NCI-H146 (cell line): ENCODE measurements around the gene ARMC3.
"Not testable (repeated sequence)": the region's sequence is repeated elsewhere in the genome, so short reads cannot be mapped to it uniquely, and the experiment has no call there.

Experiments used
- DNase-seq: peaks from one replicate; lab custom pipeline; 2025; lab: John Stamatoyannopoulos, UW

ARMC3 gene

DNA sequence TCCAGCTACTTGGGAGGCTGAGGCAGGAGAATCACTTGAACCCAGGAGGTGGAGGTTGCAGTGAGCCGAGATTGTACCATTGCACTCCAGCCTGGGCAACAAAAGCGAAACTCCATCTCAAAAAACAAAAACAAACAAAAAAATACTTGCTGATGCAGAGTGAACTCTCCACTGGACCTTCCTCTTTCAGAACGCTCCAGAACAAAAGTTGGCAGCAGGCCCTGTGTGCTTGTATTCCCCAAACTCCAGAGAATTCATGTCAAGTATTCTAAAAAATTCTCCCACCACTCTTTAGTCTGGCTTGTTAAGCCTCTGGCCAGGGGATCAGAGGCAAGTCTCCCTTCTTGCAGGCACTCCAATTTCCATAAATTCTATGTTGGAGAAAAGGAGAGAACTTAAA lies 144.7 kb downstream of the ARMC3 start:
- DNase-seq: not testable (repeated sequence)

DNA sequence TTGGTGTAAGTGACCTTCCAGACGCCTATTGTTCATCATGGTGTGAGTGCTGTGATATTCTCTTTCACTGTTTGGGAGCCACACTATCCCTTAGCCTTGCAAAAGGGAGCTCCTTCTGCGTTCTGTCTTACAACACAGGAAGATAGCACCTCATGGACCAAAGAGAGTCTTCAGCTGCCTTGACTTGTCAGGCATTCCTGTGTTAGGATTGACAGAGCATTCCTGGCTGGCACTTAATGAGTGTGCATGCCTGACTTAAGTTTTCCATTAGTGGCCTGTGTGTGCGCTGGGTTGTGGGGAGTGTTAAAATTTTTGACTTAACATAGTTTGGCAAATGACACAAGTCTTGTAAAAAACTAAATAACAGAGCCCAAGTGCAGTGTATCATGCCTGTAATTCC lies 145.7 kb downstream of the ARMC3 start:
- DNase-seq: no peak

DNA sequence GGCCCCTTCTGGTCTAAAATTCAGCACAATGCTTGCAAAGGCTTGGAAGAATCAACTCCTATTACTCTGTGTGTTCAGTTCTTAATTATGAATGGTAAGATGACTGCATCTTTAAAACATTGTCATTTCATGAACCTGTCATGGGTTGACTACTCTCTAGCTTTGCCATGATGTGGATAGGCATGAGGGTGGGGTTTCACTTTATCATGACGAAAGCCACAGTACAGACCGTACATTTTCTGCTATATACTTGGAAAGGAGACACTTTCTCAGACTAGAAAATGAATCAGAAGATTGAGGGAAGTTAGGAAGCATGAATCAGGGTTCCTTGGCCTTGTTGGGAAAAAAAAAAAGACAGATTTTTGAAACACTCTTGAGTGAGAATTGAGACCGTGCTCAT lies 147.8 kb downstream of the ARMC3 start:
- no peak for DNase-seq

DNA sequence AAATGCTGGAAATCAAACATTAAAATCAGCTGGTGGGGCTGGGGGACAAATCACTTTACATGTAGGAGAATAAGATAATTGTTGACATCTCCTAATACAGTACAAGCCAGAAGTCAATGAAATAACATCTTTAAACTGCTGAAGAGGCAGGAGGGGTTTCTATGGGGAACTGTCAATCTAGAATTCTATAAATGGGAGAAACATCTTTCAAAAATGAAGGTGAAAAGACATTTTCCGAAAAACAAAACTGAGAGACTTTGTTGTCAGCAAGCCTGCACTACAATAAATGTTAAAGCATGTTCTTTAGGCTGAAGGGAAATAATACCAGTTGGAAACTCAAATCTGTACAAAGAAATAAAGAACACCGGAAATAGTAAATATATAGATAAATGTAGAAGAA lies 150.3 kb downstream of the ARMC3 start:
- no peak for DNase-seq

DNA sequence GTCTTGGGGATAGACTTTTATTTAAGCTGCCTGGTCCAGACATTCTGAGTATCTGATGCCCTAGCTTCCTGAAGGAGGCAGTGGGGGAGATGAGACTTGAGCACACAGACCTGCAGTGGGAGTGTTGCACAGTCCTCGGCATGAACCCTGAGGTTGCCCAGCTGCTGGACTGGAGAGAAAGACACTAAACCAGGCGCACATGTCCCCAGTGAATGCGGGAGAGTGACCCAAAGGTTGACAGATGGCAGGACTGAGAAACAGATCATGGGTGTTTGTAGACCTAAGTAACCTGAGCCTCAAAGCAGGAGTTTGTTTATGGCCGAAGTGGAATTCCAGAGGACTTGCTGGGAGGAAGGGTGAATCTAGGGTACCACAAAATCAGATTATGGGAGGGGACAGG lies 151.8 kb downstream of the ARMC3 start:
- DNase-seq: no peak

DNA sequence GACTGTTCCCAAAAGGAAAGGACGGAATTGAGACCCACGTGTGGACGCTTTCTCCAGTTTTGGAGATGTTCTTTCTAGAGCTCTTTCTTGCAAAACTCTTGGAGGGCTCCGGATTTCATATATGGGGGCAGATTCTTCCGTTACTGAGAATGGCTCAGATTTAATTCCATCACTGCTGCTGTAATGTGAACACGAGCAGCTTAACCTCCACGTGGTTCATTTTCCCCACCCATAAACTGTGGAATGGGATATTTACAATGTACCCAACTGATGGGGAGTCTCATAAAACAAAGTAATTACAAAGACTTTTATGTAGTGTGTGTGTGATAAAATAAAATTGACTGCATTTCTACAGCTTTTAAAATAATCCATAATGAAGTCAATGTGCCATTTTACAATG lies 152.4 kb downstream of the ARMC3 start:
- no peak for DNase-seq

DNA sequence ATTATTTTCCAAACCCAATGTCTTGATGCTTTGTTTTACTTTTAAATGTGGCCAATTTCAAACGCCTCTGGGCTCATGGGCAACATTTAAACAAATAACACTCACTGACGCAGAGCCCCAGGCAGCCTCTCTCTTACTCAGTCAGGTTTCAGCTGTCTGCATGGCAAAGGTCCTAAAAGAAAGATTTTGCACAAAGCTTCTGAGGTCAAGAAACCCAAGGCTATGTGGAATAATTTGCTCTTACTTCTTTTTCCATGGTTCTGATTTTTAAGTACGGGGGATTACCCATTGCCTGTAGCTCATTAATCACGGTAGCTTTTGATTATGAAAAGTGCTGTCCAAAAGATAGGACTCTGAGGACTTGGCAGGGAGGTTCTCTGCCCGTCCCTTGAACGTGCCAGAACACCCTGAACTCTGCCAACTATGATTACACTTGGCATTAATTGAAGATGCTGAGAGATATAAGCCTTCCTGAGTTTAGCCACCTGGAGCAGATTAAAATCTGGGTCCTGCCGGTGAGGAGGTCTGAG lies 153.4 kb downstream of the ARMC3 start:
- no peak for DNase-seq

DNA sequence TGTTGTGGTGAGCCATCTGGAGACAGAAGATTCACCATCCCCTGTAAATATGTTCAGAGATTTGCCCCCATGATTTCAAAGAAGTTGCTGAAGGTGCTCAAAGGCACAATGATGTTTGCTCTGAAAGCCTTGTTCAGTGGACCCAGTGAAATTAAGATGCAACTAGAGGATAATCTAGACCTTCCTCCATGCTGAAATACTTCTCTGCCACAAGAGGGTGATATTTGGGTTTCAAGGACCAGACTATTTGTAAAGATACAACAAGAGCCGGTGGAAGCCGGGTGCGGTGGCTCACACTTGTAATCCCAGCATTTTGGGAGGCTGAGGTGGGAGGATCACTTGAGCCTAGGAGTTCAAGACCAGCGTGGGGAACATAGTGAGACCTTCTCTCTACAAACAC lies 154.0 kb downstream of the ARMC3 start:
- DNase-seq: peak; percentile 44
